ENCODE results near the gene SKAP1.

- no peak for TF ChIP-seq POLR2A (IDR thresholded peaks at IDR 0.05; ENCODE audit: low read depth, low read length)
- no peak for TF ChIP-seq POLR2AphosphoS5 (IDR thresholded peaks at IDR 0.05; ENCODE audit: low read depth, low read length)
- no peak for TF ChIP-seq TAF1 (IDR thresholded peaks at IDR 0.05; ENCODE audit: low read depth, low read length)
These were observed 185.8 kb downstream of the SKAP1 start for GRCh38 chr17:48244121-48244711.
